GM12878 (cell line): ENCODE measurements around the gene AKR1B1. TPM values are rescaled to one million over a fixed set of nuclear protein-coding genes. Genes with fewer than 3 reads are reported as not detected.

Experiments used
- ATAC-seq: fragments of 200-7000 bp; cut with Tn5 transposase; 3 replicates; pipeline ENCODE4 v1.9.1; 2020; ENCODE audit warnings: mild to moderate bottlenecking, moderate library complexity
- BruUV-seq: library from RNA; stranded (reverse); fragments of 400-500 nt; replicated peaks from 2 replicates; lab custom pipeline; 2021; lab: Mats Ljungman, UMichigan
- CTCF ChIA-PET: fragments of 300-600 bp; sonication (Branson Sonifier 250); formaldehyde crosslinking; extraction: SDS; loops from one replicate; lab custom pipeline; 2021; ENCODE audit warnings: inconsistent platforms; lab: Yijun Ruan, JAX
- POLR2A ChIA-PET: fragments of 350-600 bp; formaldehyde crosslinking; extraction: SDS; loops from one replicate; lab custom pipeline; 2021; ENCODE audit warnings: inconsistent platforms; lab: Charles Lee
- RAD21 ChIA-PET: fragments of 300-600 bp; sonication (Branson Sonifier 250); formaldehyde crosslinking; loops from one replicate; lab custom pipeline; 2023; ENCODE audit warnings: antibody characterized with exemption; ENCODE audit not compliant: unreplicated experiment; lab: Charles Lee
- SMC1A ChIA-PET: fragments of 300-600 bp; sonication (Branson Sonifier 250); formaldehyde crosslinking; loops from one replicate; lab custom pipeline; 2023; ENCODE audit not compliant: unreplicated experiment, uncharacterized antibody; lab: Charles Lee
- DNase-seq: peaks from one replicate; pipeline ENCODE4 v3.0.0-alpha.2; 2011; ENCODE audit warnings: low read depth, low spot score
- FAIRE-seq: peaks from 3 replicates; lab custom pipeline; 2011; peaks lifted over from hg19 to GRCh38; lab: Jason Lieb, UNC
- H2AFZ ChIP-seq: 2 replicates; pipeline ENCODE4 v1.6.0; 2011; ENCODE audit warnings: low read depth, low read length, control low read depth; ENCODE audit not compliant: control insufficient read depth
- H3K27ac ChIP-seq: 2 replicates; pipeline ENCODE4 v1.5.1; 2011; ENCODE audit warnings: control low read depth; ENCODE audit not compliant: control insufficient read depth, insufficient read depth
- H3K27me3 ChIP-seq, 2 experiments: replicated peaks in 1 of 2; 2 replicates each; pipeline versions ENCODE4 v1.6.0 to v1.6.1; 2011; ENCODE audit warnings: low read length in 1 of 2; ENCODE audit not compliant: control insufficient read depth in 2 of 2, insufficient read depth in 2 of 2
- H3K36me3 ChIP-seq, 2 experiments: 2 replicates each; pipeline ENCODE4 v1.5.1; 2011; ENCODE audit warnings: low read length in 1 of 2; ENCODE audit not compliant: control insufficient read depth in 2 of 2, insufficient read depth in 2 of 2
- H3K4me1 ChIP-seq: 2 replicates; pipeline ENCODE4 v1.6.1; 2011; ENCODE audit warnings: mild to moderate bottlenecking, low read length, moderate library complexity, mixed read lengths; ENCODE audit not compliant: control insufficient read depth, insufficient read depth
- H3K4me2 ChIP-seq: 2 replicates; pipeline ENCODE4 v1.6.0; 2011; ENCODE audit warnings: control low read depth; ENCODE audit not compliant: control insufficient read depth, insufficient read depth
- H3K4me3 ChIP-seq: fragments of 200-600 bp; sonication (generic); 2 replicates; pipeline ENCODE4 v1.5.1; 2016
- H3K79me2 ChIP-seq: 2 replicates; pipeline ENCODE4 v1.6.0; 2011; ENCODE audit warnings: low read length; ENCODE audit not compliant: control insufficient read depth, insufficient read depth
- H3K9ac ChIP-seq: 2 replicates; pipeline ENCODE4 v1.8.0; 2011; ENCODE audit warnings: low read length, control low read depth, mixed read lengths; ENCODE audit not compliant: control insufficient read depth, insufficient read depth
- H3K9me3 ChIP-seq: replicated peaks from 3 replicates; pipeline ENCODE4 v1.5.1; 2011; ENCODE audit warnings: mild to moderate bottlenecking, low read length; ENCODE audit not compliant: control insufficient read depth, insufficient read depth
- H4K20me1 ChIP-seq: 2 replicates; pipeline ENCODE4 v1.6.0; 2011; ENCODE audit not compliant: control insufficient read depth, insufficient read depth
- BACH1 ChIP-seq: fragments of 450-650 bp; IDR thresholded peaks from 2 replicates; pipeline ENCODE4 v1.6.1; 2017; ENCODE audit warnings: mild to moderate bottlenecking, borderline replicate concordance
- IKZF1 ChIP-seq: fragments of 450-650 bp; conservative IDR thresholded peaks from 2 replicates; pipeline ENCODE4 v1.6.1; 2017; ENCODE audit warnings: antibody characterized with exemption, mild to moderate bottlenecking
- MEF2B ChIP-seq: fragments of 450-650 bp; IDR thresholded peaks from 2 replicates; pipeline ENCODE4 v1.6.1; 2018; ENCODE audit warnings: mild to moderate bottlenecking, moderate library complexity; ENCODE audit not compliant: partially characterized antibody, poor library complexity, severe bottlenecking
- PAX8 ChIP-seq: fragments of 450-650 bp; IDR thresholded peaks from 2 replicates; pipeline ENCODE4 v1.6.1; 2017; ENCODE audit warnings: mild to moderate bottlenecking, moderate library complexity
- SMAD1 ChIP-seq: fragments of 450-650 bp; IDR thresholded peaks from 2 replicates; pipeline ENCODE4 v1.6.1; 2018; ENCODE audit warnings: mild to moderate bottlenecking, low read depth; ENCODE audit not compliant: partially characterized antibody
- TAF1 ChIP-seq: IDR thresholded peaks from 2 replicates; pipeline ENCODE4 v1.6.1; 2011; ENCODE audit warnings: mild to moderate bottlenecking, low read depth, low read length, borderline replicate concordance
- ZNF384 ChIP-seq: IDR thresholded peaks from 2 replicates; pipeline ENCODE4 v1.6.1; 2012; ENCODE audit warnings: low read depth, mild to moderate bottlenecking, low read length, improper control_type of control experiment, borderline replicate concordance
- in situ Hi-C: fragments of 300-500 bp; cut with MboI; formaldehyde crosslinking; loops from 9 replicates; pipeline ENCODE4 v1.14.3; 2018; ENCODE audit warnings: mixed read lengths
- intact Hi-C: fragments of 100-400 bp; cut with micrococcal nuclease; formaldehyde crosslinking; loops from one replicate; pipeline ENCODE4 v1.14.2; 2022; ENCODE audit not compliant: unreplicated experiment
- polyA plus RNA-seq, 11 experiments: library from polyadenylated mRNA; depleted of rRNA in 4 of 11; unstranded in 6 of 11; stranded (reverse) in 5 of 11; fragments of >200 nt; fragmentation: Nextera tagmentation in 4 of 11; fragmentation: Illumina TruSeq in 1 of 11; extraction: Ambion mirVana in 4 of 11; extraction: Trizol in 1 of 11; gene quantifications; 1 replicate in 1 of 11; 2 replicates in 10 of 11; pipeline versions ENCODE4 v1.2.1 to v1.2.3, GENCODE V29; 2011 to 2016; ENCODE audit warnings: inconsistent platforms in 2 of 11, missing spikeins in 2 of 11, low read depth in 1 of 11
- total RNA-seq, 4 experiments: library from RNA; depleted of rRNA in 3 of 4; stranded (reverse); fragments of >200 nt in 3 of 4; fragmentation: Illumina TruSeq in 1 of 4; extraction: Trizol in 1 of 4; gene quantifications; 2 replicates each; pipeline versions ENCODE4 v1.2.1 to v1.2.3, GENCODE V29; 2013 to 2021
- TF ChIP-seq, protein P1 (sequence below): fragments of 450-650 bp; formaldehyde crosslinking; IDR thresholded peaks from 2 replicates; pipeline ENCODE4 v1.4.0; 2020; ENCODE audit warnings: mild to moderate bottlenecking, moderate library complexity

AKR1B1 gene
- total and polyA plus RNA-seq, 10 of the 15 experiments (the other 5 are each of a cell fraction or from before 2014, with no cell fraction given), result 40.4 to 252 (median 156) TPM

DNA sequence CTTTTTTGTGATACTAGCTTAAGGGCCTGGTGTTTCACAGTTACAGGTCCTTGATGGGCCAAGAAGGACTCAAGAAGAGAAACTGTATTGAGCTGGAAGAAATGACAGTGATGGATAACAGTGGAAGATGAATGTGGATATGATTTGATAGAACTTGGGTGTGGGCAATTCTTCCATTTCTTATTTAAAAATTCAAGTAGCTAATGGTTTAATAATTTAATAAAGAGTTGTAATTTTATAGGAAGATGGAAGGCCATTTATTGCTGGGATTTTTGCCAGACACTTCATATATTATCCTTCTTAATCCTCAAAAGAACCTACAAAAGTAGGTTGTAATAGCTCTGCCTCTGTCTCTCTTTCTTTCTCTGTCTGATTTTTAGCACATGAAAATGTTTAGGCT is 21.3 kb upstream of the AKR1B1 start:
- FAIRE-seq (no peak), DNase-seq (no peak), ATAC-seq (no peak)
- H3K4me1 ChIP-seq, result no peaks in the 10 kb centered on the region
- no peak overlapping the region for H2AFZ ChIP-seq
- H3K36me3 ChIP-seq, result no peaks in the 10 kb centered on the region
- RAD21 ChIA-PET, result no interaction called here
- intact Hi-C loops (no loop called here), in situ Hi-C loops (no loop called here)
- no peak overlapping the region for H3K4me2 ChIP-seq
- no peaks in the 10 kb centered on the region for H4K20me1 ChIP-seq
- SMC1A ChIA-PET, result interaction anchor here (1.4 to 1.7 kb wide), 2 partner anchors 12 to 48 kb away, joined by 6 to 8 read pairs; no protein-coding TSS in a partner anchor
- H3K27ac ChIP-seq, result no peak overlapping the region
- no peaks in the 10 kb centered on the region for H3K27me3 ChIP-seq
- POLR2A ChIA-PET, result no interaction called here
- H3K9ac ChIP-seq, result no peak overlapping the region
- CTCF ChIA-PET, result interaction anchor here (1.1 to 2.1 kb wide), 7 partner anchors 12 to 77 kb away, joined by 3 to 14 read pairs (median 4); no protein-coding TSS in a partner anchor
- no TSS peak for BruUV-seq
- no peaks in the 10 kb centered on the region for H3K9me3 ChIP-seq
- TF ChIP-seq SMAD1 (no peak), PAX8 (no peak), TAF1 (no peak), MEF2B (no peak), IKZF1 (no peak), BACH1 (no peak), ZNF384 (no peak)
- TF ChIP-seq, protein P1, sequence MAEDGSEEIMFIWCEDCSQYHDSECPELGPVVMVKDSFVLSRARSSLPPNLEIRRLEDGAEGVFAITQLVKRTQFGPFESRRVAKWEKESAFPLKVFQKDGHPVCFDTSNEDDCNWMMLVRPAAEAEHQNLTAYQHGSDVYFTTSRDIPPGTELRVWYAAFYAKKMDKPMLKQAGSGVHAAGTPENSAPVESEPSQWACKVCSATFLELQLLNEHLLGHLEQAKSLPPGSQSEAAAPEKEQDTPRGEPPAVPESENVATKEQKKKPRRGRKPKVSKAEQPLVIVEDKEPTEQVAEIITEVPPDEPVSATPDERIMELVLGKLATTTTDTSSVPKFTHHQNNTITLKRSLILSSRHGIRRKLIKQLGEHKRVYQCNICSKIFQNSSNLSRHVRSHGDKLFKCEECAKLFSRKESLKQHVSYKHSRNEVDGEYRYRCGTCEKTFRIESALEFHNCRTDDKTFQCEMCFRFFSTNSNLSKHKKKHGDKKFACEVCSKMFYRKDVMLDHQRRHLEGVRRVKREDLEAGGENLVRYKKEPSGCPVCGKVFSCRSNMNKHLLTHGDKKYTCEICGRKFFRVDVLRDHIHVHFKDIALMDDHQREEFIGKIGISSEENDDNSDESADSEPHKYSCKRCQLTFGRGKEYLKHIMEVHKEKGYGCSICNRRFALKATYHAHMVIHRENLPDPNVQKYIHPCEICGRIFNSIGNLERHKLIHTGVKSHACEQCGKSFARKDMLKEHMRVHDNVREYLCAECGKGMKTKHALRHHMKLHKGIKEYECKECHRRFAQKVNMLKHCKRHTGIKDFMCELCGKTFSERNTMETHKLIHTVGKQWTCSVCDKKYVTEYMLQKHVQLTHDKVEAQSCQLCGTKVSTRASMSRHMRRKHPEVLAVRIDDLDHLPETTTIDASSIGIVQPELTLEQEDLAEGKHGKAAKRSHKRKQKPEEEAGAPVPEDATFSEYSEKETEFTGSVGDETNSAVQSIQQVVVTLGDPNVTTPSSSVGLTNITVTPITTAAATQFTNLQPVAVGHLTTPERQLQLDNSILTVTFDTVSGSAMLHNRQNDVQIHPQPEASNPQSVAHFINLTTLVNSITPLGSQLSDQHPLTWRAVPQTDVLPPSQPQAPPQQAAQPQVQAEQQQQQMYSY (CRISPR knock-in tag), result no peak
- no peaks in the 10 kb centered on the region for H3K79me2 ChIP-seq
- no peak overlapping the region for H3K4me3 ChIP-seq
